Measurements from ENCODE around the gene KIF4B.

- TF ChIP-seq EZH2 (IDR thresholded peaks at IDR 0.05; ENCODE audit: low read length) (no peak), CTCF (optimal IDR thresholded peaks at IDR 0.05 in 1 of 3, IDR thresholded peaks at IDR 0.05 in 1 of 3, conservative IDR thresholded peaks at IDR 0.05 in 1 of 3; ENCODE audit: extremely low read depth in 1 of 3, insufficient read depth in 2 of 3, low read length in 3 of 3) (no peak)
These were observed 23.9 kb upstream of the KIF4B start for GRCh38 chr5:154989626-154990025.

Data from keratinocyte (primary cell).